Measurements from ENCODE around the gene CCDC73. TPM values are rescaled to one million over a fixed set of nuclear protein-coding genes. Genes with fewer than 3 reads are reported as not detected.

Gene CCDC73
- total and polyA plus RNA-seq, 10 of the 15 experiments (the other 5 are each of a cell fraction or from before 2014, with no cell fraction given), result 0.05 to 0.57 (median 0.14) TPM

DNA sequence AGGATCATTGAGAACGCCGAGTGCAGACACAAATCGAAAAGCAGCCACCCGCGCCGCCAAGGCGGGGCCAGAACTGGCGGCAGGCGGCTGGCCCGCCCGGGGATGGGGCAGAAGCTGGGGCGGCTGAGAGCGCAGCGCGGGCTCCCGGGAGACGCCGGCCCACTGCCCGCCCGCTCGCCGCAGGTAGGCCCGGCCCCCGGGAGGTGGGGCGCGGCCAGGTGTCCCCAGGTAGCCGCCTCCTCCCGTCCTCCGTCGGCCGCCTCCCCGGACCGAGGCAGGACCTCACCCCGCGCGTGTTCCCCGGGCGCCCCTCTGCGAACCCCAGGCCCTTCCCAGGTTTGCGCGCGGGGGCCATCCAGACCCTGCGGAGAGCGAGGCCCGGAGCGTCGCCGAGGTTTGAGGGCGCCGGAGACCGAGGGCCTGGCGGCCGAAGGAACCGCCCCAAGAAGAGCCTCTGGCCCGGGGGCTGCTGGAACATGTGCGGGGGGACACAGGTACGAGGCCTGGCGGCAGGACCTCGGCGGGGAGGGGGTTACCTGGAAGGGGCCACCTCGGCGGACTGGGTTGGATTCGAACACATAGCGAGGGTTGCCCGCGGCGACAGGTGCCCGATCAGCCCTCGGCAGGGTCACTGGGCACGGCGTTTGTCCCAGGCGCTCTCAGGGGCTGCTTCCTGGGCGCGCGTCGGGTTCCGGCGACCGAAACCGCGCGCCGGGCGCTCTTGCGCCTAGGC is 35.4 kb upstream of the CCDC73 start, which contains the start of gene PRRG4 (continued):
- no peak for TF ChIP-seq NFXL1 (IDR thresholded peaks at IDR 0.05; ENCODE audit: borderline replicate concordance)
- TF ChIP-seq, protein P1, sequence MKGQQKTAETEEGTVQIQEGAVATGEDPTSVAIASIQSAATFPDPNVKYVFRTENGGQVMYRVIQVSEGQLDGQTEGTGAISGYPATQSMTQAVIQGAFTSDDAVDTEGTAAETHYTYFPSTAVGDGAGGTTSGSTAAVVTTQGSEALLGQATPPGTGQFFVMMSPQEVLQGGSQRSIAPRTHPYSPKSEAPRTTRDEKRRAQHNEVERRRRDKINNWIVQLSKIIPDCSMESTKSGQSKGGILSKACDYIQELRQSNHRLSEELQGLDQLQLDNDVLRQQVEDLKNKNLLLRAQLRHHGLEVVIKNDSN (IDR thresholded peaks at IDR 0.05; ENCODE audit: borderline replicate concordance, extremely low read length, insufficient read depth, low read depth, low read length), result no peak
- TF ChIP-seq RCOR1 (conservative IDR thresholded peaks at IDR 0.05; ENCODE audit: low read depth, low read length), result no peak
- no peak for TF ChIP-seq WRNIP1 (IDR thresholded peaks at IDR 0.05; ENCODE audit: borderline replicate concordance, low read depth, low read length)
- no peak for TF ChIP-seq EZH2 (IDR thresholded peaks at IDR 0.05; ENCODE audit: borderline replicate concordance, control insufficient read depth, low read depth, low read length)
- TF ChIP-seq PKNOX1 (IDR thresholded peaks at IDR 0.05), result no peak
- TF ChIP-seq NR2F1 (conservative IDR thresholded peaks at IDR 0.05), result peak; percentile 42
- no peak for TF ChIP-seq SKIL (IDR thresholded peaks at IDR 0.05; ENCODE audit: low read depth, poor library complexity, severe bottlenecking)
- TF ChIP-seq PML (IDR thresholded peaks at IDR 0.05; ENCODE audit: low read length), result no peak
- TF ChIP-seq, protein P2, sequence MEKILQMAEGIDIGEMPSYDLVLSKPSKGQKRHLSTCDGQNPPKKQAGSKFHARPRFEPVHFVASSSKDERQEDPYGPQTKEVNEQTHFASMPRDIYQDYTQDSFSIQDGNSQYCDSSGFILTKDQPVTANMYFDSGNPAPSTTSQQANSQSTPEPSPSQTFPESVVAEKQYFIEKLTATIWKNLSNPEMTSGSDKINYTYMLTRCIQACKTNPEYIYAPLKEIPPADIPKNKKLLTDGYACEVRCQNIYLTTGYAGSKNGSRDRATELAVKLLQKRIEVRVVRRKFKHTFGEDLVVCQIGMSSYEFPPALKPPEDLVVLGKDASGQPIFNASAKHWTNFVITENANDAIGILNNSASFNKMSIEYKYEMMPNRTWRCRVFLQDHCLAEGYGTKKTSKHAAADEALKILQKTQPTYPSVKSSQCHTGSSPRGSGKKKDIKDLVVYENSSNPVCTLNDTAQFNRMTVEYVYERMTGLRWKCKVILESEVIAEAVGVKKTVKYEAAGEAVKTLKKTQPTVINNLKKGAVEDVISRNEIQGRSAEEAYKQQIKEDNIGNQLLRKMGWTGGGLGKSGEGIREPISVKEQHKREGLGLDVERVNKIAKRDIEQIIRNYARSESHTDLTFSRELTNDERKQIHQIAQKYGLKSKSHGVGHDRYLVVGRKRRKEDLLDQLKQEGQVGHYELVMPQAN (conservative IDR thresholded peaks at IDR 0.05), result peak; percentile 23; the same call in 1 of the 2 replicates
- no peak for TF ChIP-seq RELA (IDR thresholded peaks at IDR 0.05; ENCODE audit: borderline replicate concordance, partially characterized antibody)
- TF ChIP-seq IKZF2 (IDR thresholded peaks at IDR 0.05), result peak in 1 of 2 experiments; percentile 13; a peak in 1 of 4 replicates
- 0 out of 4 replicates have a peak, but pooled peaks of 1 of the 2 experiments have one; percentile 36 for TF ChIP-seq BHLHE40 (IDR thresholded peaks at IDR 0.05; ENCODE audit: borderline replicate concordance in 1 of 2, low read depth in 2 of 2, low read length in 1 of 2)
- no peak for TF ChIP-seq SUZ12 (IDR thresholded peaks at IDR 0.05; ENCODE audit: unreplicated experiment)
- no peak for TF ChIP-seq NBN (IDR thresholded peaks at IDR 0.05)

Measured in GM12878 (cell line).